ENCODE results near the gene YIPF5. TPM values are rescaled to one million over a fixed set of nuclear protein-coding genes. Genes with fewer than 3 reads are reported as not detected.

Gene YIPF5
- total RNA-seq, 3 donors from 2014 or later (not counting 1 experiment from before 2014, with no cell fraction given), result 19.8 to 26.0 (median 24.6) TPM

DNA sequence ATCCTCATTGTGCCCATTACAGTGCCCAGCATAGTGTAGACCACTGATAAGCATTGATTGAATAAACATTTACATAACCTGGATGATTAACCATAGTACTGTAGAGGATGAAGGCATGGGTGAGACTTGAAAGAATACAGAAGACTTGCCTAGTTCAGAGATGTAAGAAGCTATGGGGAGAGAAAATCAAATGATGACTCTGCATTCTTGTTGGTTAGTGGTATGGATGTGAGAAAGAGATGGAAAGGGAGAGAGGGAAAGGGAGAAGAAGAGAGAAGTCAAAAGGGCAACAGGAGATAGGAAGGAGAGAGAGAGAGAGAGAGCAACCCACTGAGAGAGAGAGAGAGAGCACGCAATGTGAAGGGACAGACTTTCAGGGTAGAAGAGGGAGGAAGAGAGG is 26.8 kb downstream of the YIPF5 start:
- peaks cover 17 to 44% of the 10 kb centered on the region in 2 donors for H3K27me3 Mint-ChIP-seq (ENCODE audit: low read depth in 2 of 2)
- no peaks in the 10 kb centered on the region for H3K4me1 Mint-ChIP-seq
- H3K27ac Mint-ChIP-seq, result no peak overlapping the region
- Histone ChIP-seq H3K4me1 (ENCODE audit: control insufficient read depth, insufficient read depth, low read length) (no peaks in the 10 kb centered on the region), H3K27ac (ENCODE audit: low read length) (no peak overlapping the region), H3K9me3 (ENCODE audit: control insufficient read depth, insufficient read depth, low read length) (no peaks in the 10 kb centered on the region), H3K36me3 (ENCODE audit: control insufficient read depth, insufficient read depth, low read length) (no peaks in the 10 kb centered on the region), H3K27me3 (ENCODE audit: control insufficient read depth, insufficient read depth, low read length) (no peaks in the 10 kb centered on the region), H3K4me3 (ENCODE audit: low read length) (no peak overlapping the region)
- intact Hi-C loops (cut with micrococcal nuclease), result no loop called here
- H3K36me3 Mint-ChIP-seq, result no peaks in the 10 kb centered on the region
- WGBS (ENCODE audit: insufficient coverage), result 89% methylated on average over 1 of the region's 1 CpG
- no peak for DNase-seq
- H3K4me3 Mint-ChIP-seq, result no peak overlapping the region
- no peaks in the 10 kb centered on the region for H3K9me3 Mint-ChIP-seq
- ATAC-seq, result no peak
- TF ChIP-seq, protein P1, sequence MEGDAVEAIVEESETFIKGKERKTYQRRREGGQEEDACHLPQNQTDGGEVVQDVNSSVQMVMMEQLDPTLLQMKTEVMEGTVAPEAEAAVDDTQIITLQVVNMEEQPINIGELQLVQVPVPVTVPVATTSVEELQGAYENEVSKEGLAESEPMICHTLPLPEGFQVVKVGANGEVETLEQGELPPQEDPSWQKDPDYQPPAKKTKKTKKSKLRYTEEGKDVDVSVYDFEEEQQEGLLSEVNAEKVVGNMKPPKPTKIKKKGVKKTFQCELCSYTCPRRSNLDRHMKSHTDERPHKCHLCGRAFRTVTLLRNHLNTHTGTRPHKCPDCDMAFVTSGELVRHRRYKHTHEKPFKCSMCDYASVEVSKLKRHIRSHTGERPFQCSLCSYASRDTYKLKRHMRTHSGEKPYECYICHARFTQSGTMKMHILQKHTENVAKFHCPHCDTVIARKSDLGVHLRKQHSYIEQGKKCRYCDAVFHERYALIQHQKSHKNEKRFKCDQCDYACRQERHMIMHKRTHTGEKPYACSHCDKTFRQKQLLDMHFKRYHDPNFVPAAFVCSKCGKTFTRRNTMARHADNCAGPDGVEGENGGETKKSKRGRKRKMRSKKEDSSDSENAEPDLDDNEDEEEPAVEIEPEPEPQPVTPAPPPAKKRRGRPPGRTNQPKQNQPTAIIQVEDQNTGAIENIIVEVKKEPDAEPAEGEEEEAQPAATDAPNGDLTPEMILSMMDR (IDR thresholded peaks at IDR 0.05), result no peak

DNA sequence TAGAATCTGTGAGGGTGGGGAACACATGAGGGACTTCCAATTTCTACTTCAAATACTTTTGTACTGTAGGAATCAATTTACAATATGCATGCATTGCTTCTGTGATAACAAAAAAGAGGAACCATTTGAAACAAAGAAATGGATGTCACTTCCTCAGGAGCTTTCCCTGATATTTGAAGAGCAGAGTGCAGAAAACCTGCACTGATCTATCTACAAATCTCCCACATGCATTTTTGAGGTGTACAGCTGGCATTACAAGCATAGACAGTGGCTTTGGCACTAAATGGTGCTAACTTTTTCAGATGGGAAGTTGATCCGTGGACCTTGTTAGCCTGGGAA is 27.7 kb downstream of the YIPF5 start:
- peaks cover 18 to 52% of the 10 kb centered on the region in 2 donors for H3K27me3 Mint-ChIP-seq (ENCODE audit: low read depth in 2 of 2)
- no peak overlapping the region for H3K4me3 Mint-ChIP-seq
- TF ChIP-seq, protein P1 (IDR thresholded peaks at IDR 0.05), result no peak
- no peaks in the 10 kb centered on the region for H3K36me3 Mint-ChIP-seq
- H3K9me3 Mint-ChIP-seq, result no peaks in the 10 kb centered on the region
- Histone ChIP-seq H3K4me3 (ENCODE audit: low read length) (no peak overlapping the region), H3K4me1 (ENCODE audit: control insufficient read depth, insufficient read depth, low read length) (no peaks in the 10 kb centered on the region), H3K36me3 (ENCODE audit: control insufficient read depth, insufficient read depth, low read length) (no peaks in the 10 kb centered on the region), H3K27ac (ENCODE audit: low read length) (no peak overlapping the region), H3K27me3 (ENCODE audit: control insufficient read depth, insufficient read depth, low read length) (no peaks in the 10 kb centered on the region), H3K9me3 (ENCODE audit: control insufficient read depth, insufficient read depth, low read length) (no peaks in the 10 kb centered on the region)
- 20% methylated on average over 1 of the region's 1 CpG for WGBS (ENCODE audit: insufficient coverage)
- intact Hi-C loops (cut with micrococcal nuclease), result no loop called here
- no peak for DNase-seq
- no peak for ATAC-seq
- no peak overlapping the region for H3K27ac Mint-ChIP-seq
- no peaks in the 10 kb centered on the region for H3K4me1 Mint-ChIP-seq

- no peak overlapping the region for H3K27ac ChIP-seq (ENCODE audit: low read length)
- no peaks in the 10 kb centered on the region for H3K36me3 ChIP-seq (ENCODE audit: control insufficient read depth, insufficient read depth, low read length)
- no peaks in the 10 kb centered on the region for H3K9me3 Mint-ChIP-seq
- intact Hi-C loops (cut with micrococcal nuclease), result no loop called here
- no peaks in the 10 kb centered on the region for H3K4me1 Mint-ChIP-seq
- no peaks in the 10 kb centered on the region for H3K36me3 Mint-ChIP-seq
- no peak overlapping the region for H3K4me3 ChIP-seq (ENCODE audit: low read length)
- H3K27me3 Mint-ChIP-seq (ENCODE audit: low read depth in 2 of 2), result peaks cover 21 to 58% of the 10 kb centered on the region in 2 donors
- DNase-seq (peak in 1 of 2 donors; percentile 52), ATAC-seq (peak; percentile 60 to 69 (median 62))
- no peak overlapping the region for H3K4me3 Mint-ChIP-seq
- no peaks in the 10 kb centered on the region for H3K4me1 ChIP-seq (ENCODE audit: control insufficient read depth, insufficient read depth, low read length)
- H3K27me3 ChIP-seq (ENCODE audit: control insufficient read depth, insufficient read depth, low read length), result no peaks in the 10 kb centered on the region
- H3K9me3 ChIP-seq (ENCODE audit: control insufficient read depth, insufficient read depth, low read length), result no peaks in the 10 kb centered on the region
- TF ChIP-seq, protein P1 (IDR thresholded peaks at IDR 0.05), result no peak
- WGBS (ENCODE audit: insufficient coverage), result 9% methylated on average over 1 of the region's 2 CpGs
- no peak overlapping the region for H3K27ac Mint-ChIP-seq
Observed at GRCh38 chr5:144142139-144142823, 28.2 kb downstream of the YIPF5 start.

DNA sequence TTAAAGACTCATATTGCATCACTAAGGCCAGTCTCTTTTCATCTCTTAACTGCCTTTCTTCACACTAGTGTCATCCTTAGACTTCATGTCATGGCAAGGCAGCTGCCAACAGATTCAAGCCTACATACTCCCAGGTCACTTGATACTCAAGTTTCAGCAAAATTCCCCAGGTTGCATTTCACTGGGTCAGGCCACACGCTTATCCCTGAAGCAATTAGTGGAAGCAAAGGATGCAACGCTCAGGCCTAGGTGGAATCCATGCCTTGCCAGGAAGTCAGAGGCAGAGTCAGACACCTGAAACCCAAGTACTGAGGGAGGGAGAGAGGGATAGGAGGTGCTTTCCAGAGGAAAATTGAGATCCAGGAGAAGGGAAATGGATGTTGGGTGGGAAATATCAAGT is 28.9 kb downstream of the YIPF5 start:
- Mint-ChIP-seq H3K27me3 (ENCODE audit: low read depth in 2 of 2) (peaks cover 21 to 61% of the 10 kb centered on the region in 2 donors), H3K9me3 (no peaks in the 10 kb centered on the region), H3K4me3 (no peak overlapping the region), H3K36me3 (no peaks in the 10 kb centered on the region), H3K27ac (no peak overlapping the region), H3K4me1 (no peaks in the 10 kb centered on the region)
- no peak for ATAC-seq
- WGBS (ENCODE audit: insufficient coverage), result 98% methylated on average over 2 of the region's 2 CpGs
- DNase-seq, result no peak
- intact Hi-C loops (cut with micrococcal nuclease), result no loop called here
- Histone ChIP-seq H3K9me3 (ENCODE audit: control insufficient read depth, insufficient read depth, low read length) (no peaks in the 10 kb centered on the region), H3K36me3 (ENCODE audit: control insufficient read depth, insufficient read depth, low read length) (no peaks in the 10 kb centered on the region), H3K27me3 (ENCODE audit: control insufficient read depth, insufficient read depth, low read length) (no peaks in the 10 kb centered on the region), H3K27ac (ENCODE audit: low read length) (no peak overlapping the region), H3K4me1 (ENCODE audit: control insufficient read depth, insufficient read depth, low read length) (no peaks in the 10 kb centered on the region), H3K4me3 (ENCODE audit: low read length) (no peak overlapping the region)
- TF ChIP-seq, protein P1 (IDR thresholded peaks at IDR 0.05), result no peak
